Mesenchymal stem cell (in vitro differentiated cells and primary cell): Measurements from ENCODE around the gene SUGP1.

Experiments used
- DNase-seq: peaks from one replicate; pipeline ENCODE4 v3.0.0-alpha.2; 2013
- H2AFZ ChIP-seq: one replicate; pipeline ENCODE4 v1.6.1; 2013; ENCODE audit warnings: low read depth, mild to moderate bottlenecking, control low read depth, inconsistent platforms, low read length, moderate library complexity
- H2AK5ac ChIP-seq: 2 replicates; pipeline ENCODE4 v1.6.1; 2013; ENCODE audit warnings: low read length, moderate library complexity, mild to moderate bottlenecking, inconsistent platforms; ENCODE audit not compliant: severe bottlenecking
- H2BK120ac ChIP-seq: one replicate; pipeline ENCODE4 v1.6.1; 2013; ENCODE audit warnings: low read depth, mild to moderate bottlenecking, inconsistent platforms, low read length, moderate library complexity
- H2BK12ac ChIP-seq, 2 experiments: one replicate each; pipeline ENCODE4 v1.6.1; 2013; ENCODE audit warnings: inconsistent platforms in 2 of 2, low read length in 2 of 2, mild to moderate bottlenecking in 2 of 2, moderate library complexity in 2 of 2, control low read depth in 1 of 2
- H2BK15ac ChIP-seq: one replicate; pipeline ENCODE4 v1.6.1; 2013; ENCODE audit warnings: mild to moderate bottlenecking, low read depth, inconsistent platforms; ENCODE audit not compliant: poor library complexity, severe bottlenecking
- H2BK5ac ChIP-seq: 2 replicates; pipeline ENCODE4 v1.6.1; 2013; ENCODE audit warnings: low read depth, mild to moderate bottlenecking, low read length, control low read depth, inconsistent platforms; ENCODE audit not compliant: poor library complexity, severe bottlenecking
- H3K14ac ChIP-seq, 2 experiments: one replicate each; pipeline ENCODE4 v1.6.1; 2013; ENCODE audit warnings: inconsistent platforms in 2 of 2, low read length in 2 of 2, control low read depth in 1 of 2, mild to moderate bottlenecking in 1 of 2, moderate library complexity in 1 of 2
- H3K18ac ChIP-seq, 2 experiments: one replicate each; pipeline ENCODE4 v1.6.1; 2013; ENCODE audit warnings: inconsistent platforms in 2 of 2, low read length in 2 of 2, control low read depth in 1 of 2, low read depth in 1 of 2, mild to moderate bottlenecking in 1 of 2
- H3K23ac ChIP-seq, 2 experiments: one replicate each; pipeline ENCODE4 v1.6.1; 2013; ENCODE audit warnings: inconsistent platforms in 2 of 2, low read length in 2 of 2, mild to moderate bottlenecking in 2 of 2, moderate library complexity in 2 of 2, control low read depth in 1 of 2
- H3K27ac ChIP-seq: 2 replicates; pipeline ENCODE4 v1.5.1; 2013; ENCODE audit warnings: mild to moderate bottlenecking, moderate library complexity, low read length, control low read depth, inconsistent platforms; ENCODE audit not compliant: poor library complexity, severe bottlenecking
- H3K27me3 ChIP-seq, 2 experiments: 2 replicates each; pipeline versions ENCODE4 v1.6.1 to v1.7.0; 2013; ENCODE audit warnings: low read length in 2 of 2, mild to moderate bottlenecking in 2 of 2, moderate library complexity in 2 of 2, control low read depth in 1 of 2, inconsistent platforms in 1 of 2; ENCODE audit not compliant: control insufficient read depth in 1 of 2, insufficient read depth in 1 of 2
- H3K36me3 ChIP-seq, 2 experiments: 2 replicates each; pipeline versions ENCODE4 v1.6.1 to v1.7.0; 2013; ENCODE audit warnings: low read length in 2 of 2, control low read depth in 1 of 2, inconsistent platforms in 1 of 2, low read depth in 1 of 2, mild to moderate bottlenecking in 1 of 2; ENCODE audit not compliant: insufficient read depth in 2 of 2, control insufficient read depth in 1 of 2
- H3K4ac ChIP-seq, 2 experiments: one replicate each; pipeline ENCODE4 v1.6.1; 2013; ENCODE audit warnings: inconsistent platforms in 2 of 2, low read length in 2 of 2, mild to moderate bottlenecking in 2 of 2, moderate library complexity in 2 of 2, control low read depth in 1 of 2, low read depth in 1 of 2
- H3K4me1 ChIP-seq: 2 replicates; pipeline ENCODE4 v1.6.1; 2013; ENCODE audit warnings: low read depth, low read length, control low read depth; ENCODE audit not compliant: control insufficient read depth, insufficient read depth
- H3K4me2 ChIP-seq: 2 replicates; pipeline ENCODE4 v1.6.1; 2013; ENCODE audit warnings: low read length, mild to moderate bottlenecking, inconsistent platforms; ENCODE audit not compliant: poor library complexity, severe bottlenecking
- H3K4me3 ChIP-seq, 2 experiments: 2 replicates each; pipeline versions ENCODE4 v1.5.1 to v1.7.0; 2013; ENCODE audit warnings: low read length in 2 of 2, mild to moderate bottlenecking in 2 of 2, control low read depth in 1 of 2, low read depth in 1 of 2; ENCODE audit not compliant: insufficient read depth in 1 of 2
- H3K79me1 ChIP-seq: replicated peaks from 2 replicates; pipeline ENCODE4 v1.6.1; 2013; ENCODE audit warnings: mild to moderate bottlenecking, control low read depth, low read length, inconsistent platforms; ENCODE audit not compliant: poor library complexity, severe bottlenecking
- H3K9ac ChIP-seq: 2 replicates; pipeline ENCODE4 v1.7.0; 2013; ENCODE audit warnings: mild to moderate bottlenecking, low read length, moderate library complexity
- H3K9me3 ChIP-seq: 2 replicates; pipeline ENCODE4 v1.7.0; 2013; ENCODE audit warnings: mild to moderate bottlenecking, low read length; ENCODE audit not compliant: control insufficient read depth
- H4K8ac ChIP-seq: one replicate; pipeline ENCODE4 v1.6.1; 2013; ENCODE audit warnings: inconsistent platforms, mild to moderate bottlenecking, low read length, moderate library complexity
- H4K91ac ChIP-seq: one replicate; pipeline ENCODE4 v1.6.1; 2013; ENCODE audit warnings: mild to moderate bottlenecking, low read length, inconsistent platforms
- WGBS: methylation state at CpG from one replicate; pipeline ENCODE4 v1.1.7; 2013; ENCODE audit warnings: mixed read lengths; 5-methylcytosine and 5-hydroxymethylcytosine counted together

Gene SUGP1

DNA sequence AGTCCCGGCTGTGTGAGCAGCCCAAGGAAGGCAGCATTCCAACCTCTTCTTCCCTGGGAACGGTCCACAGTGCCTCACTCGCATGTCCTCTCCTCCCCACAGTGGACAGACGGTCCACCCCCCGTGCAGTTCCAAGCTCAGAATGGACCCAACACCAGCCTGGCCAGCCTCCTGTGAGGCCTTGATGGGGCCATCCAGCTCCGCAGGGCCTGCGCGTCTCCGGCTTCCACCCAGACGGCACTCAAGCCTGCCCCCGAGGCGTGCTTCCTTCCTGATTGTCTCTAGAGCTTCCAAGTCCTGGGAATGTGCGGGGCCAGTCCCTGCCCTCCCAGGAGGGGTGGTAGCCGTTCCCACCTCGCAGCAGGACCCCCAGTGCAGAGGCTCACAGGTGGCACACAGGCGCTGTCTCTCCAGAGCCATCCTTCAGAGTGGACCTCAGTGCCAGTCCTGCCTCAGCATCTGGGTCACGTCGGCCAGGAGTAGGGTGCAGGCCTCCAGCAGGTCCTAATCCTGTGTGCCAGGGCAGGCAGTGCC, 35.4 kb upstream of the SUGP1 start:
- Histone ChIP-seq H2BK15ac (no peak overlapping the region), H3K23ac (no peak overlapping the region), H3K4me3 (no peak overlapping the region), H4K8ac (no peak overlapping the region), H2AK5ac (no peak overlapping the region), H4K91ac (no peak overlapping the region), H2AFZ (no peak overlapping the region), H3K9ac (no peak overlapping the region), H3K36me3 (peaks cover 71% of the 10 kb centered on the region in 2 experiments), H2BK5ac (no peak overlapping the region), H3K4ac (no peak overlapping the region), H3K4me2 (no peak overlapping the region), H2BK120ac (no peak overlapping the region), H3K27me3 (no peaks in the 10 kb centered on the region), H3K79me1 (peaks cover 6% of the 10 kb centered on the region), H3K18ac (no peak overlapping the region), H2BK12ac (no peak overlapping the region), H3K4me1 (no peaks in the 10 kb centered on the region), H3K14ac (no peak overlapping the region), H3K9me3 (no peaks in the 10 kb centered on the region), H3K27ac (no peak overlapping the region)
- WGBS = 97% methylated on average over 18 of the region's 18 CpGs
- DNase-seq = no peak

- no peak overlapping the region for H2BK120ac ChIP-seq
- H3K9ac ChIP-seq = no peak overlapping the region
- no peak for DNase-seq
- no peak overlapping the region for H2AFZ ChIP-seq
- H3K4me2 ChIP-seq = no peak overlapping the region
- H3K36me3 ChIP-seq = peaks cover 71 to 76% of the 10 kb centered on the region in 2 experiments
- H3K27ac ChIP-seq = no peak overlapping the region
- no peak overlapping the region for H4K91ac ChIP-seq
- 97% methylated on average over 11 of the region's 11 CpGs for WGBS
- H3K9me3 ChIP-seq = no peaks in the 10 kb centered on the region
- peaks cover 6% of the 10 kb centered on the region for H3K79me1 ChIP-seq
- no peak overlapping the region for H3K4ac ChIP-seq
- no peaks in the 10 kb centered on the region for H3K27me3 ChIP-seq
- H2BK15ac ChIP-seq = no peak overlapping the region
- no peak overlapping the region for H3K14ac ChIP-seq
- no peak overlapping the region for H3K18ac ChIP-seq
- no peak overlapping the region for H3K4me3 ChIP-seq
- H2AK5ac ChIP-seq = no peak overlapping the region
- no peak overlapping the region for H3K23ac ChIP-seq
- no peak overlapping the region for H2BK5ac ChIP-seq
- no peaks in the 10 kb centered on the region for H3K4me1 ChIP-seq
- H2BK12ac ChIP-seq = no peak overlapping the region
- no peak overlapping the region for H4K8ac ChIP-seq
Observed at GRCh38 chr19:19354932-19355331, 34.6 kb upstream of the SUGP1 start.

DNA sequence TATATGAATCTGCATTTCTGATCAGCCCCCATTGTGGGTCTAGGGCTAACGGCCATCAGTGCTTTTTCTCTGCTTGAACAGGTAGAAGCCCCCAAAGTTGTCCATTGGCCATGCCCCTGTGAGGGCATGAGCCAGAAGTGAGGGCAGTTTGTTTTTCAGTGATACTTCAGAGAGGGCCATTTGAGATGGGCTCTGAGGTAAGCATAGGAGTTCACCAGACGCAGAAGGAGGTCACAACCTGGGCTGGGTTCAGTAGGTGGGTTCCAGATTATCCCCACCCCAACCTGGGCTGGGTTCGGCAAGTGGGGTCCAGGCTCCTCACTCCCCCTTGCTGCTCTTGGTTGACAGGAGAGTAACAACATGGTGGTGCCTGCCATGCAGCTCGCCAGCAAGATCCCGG, 33.7 kb upstream of the SUGP1 start:
- Histone ChIP-seq H3K18ac (no peak overlapping the region), H3K14ac (no peak overlapping the region), H2BK5ac (no peak overlapping the region), H3K36me3 (peaks cover 80 to 84% of the 10 kb centered on the region in 2 experiments), H3K23ac (no peak overlapping the region), H3K4ac (no peak overlapping the region), H3K27ac (no peak overlapping the region), H2AK5ac (no peak overlapping the region), H2BK15ac (no peak overlapping the region), H3K4me2 (no peak overlapping the region), H4K8ac (no peak overlapping the region), H3K27me3 (no peaks in the 10 kb centered on the region), H3K4me1 (no peaks in the 10 kb centered on the region), H2BK12ac (no peak overlapping the region), H3K79me1 (peaks cover 9% of the 10 kb centered on the region), H2BK120ac (no peak overlapping the region), H4K91ac (no peak overlapping the region), H2AFZ (no peak overlapping the region), H3K9me3 (no peaks in the 10 kb centered on the region), H3K9ac (no peak overlapping the region), H3K4me3 (no peak overlapping the region)
- 97% methylated on average over 5 of the region's 5 CpGs for WGBS
- no peak for DNase-seq

- peaks cover 12% of the 10 kb centered on the region for H3K79me1 ChIP-seq
- H3K4me2 ChIP-seq = no peak overlapping the region
- H2BK120ac ChIP-seq = no peak overlapping the region
- no peaks in the 10 kb centered on the region for H3K4me1 ChIP-seq
- H2BK5ac ChIP-seq = no peak overlapping the region
- H2AK5ac ChIP-seq = no peak overlapping the region
- no peak overlapping the region for H3K9ac ChIP-seq
- H3K9me3 ChIP-seq = no peaks in the 10 kb centered on the region
- peaks cover 81% of the 10 kb centered on the region in 2 experiments for H3K36me3 ChIP-seq
- no peak overlapping the region for H3K4ac ChIP-seq
- no peak overlapping the region for H3K14ac ChIP-seq
- WGBS = 100% methylated on average over 8 of the region's 8 CpGs
- no peak overlapping the region for H3K27ac ChIP-seq
- H3K4me3 ChIP-seq = no peak overlapping the region
- no peak overlapping the region for H2AFZ ChIP-seq
- no peak overlapping the region for H4K91ac ChIP-seq
- no peak overlapping the region for H3K18ac ChIP-seq
- H2BK15ac ChIP-seq = no peak overlapping the region
- H3K23ac ChIP-seq = no peak overlapping the region
- H3K27me3 ChIP-seq = no peaks in the 10 kb centered on the region
- H4K8ac ChIP-seq = no peak overlapping the region
- H2BK12ac ChIP-seq = no peak overlapping the region
- no peak for DNase-seq
Observed at GRCh38 chr19:19352823-19353222, 32.5 kb upstream of the SUGP1 start.
